Osteoblast (primary cell): ENCODE data around the gene TMEM17. TPM values are rescaled to one million over a fixed set of nuclear protein-coding genes. Genes with fewer than 3 reads are reported as not detected.

Experiments
- DNase-seq: peaks from one replicate; pipeline ENCODE4 v3.0.0; 2011; ENCODE audit warnings: low spot score, mixed read lengths; ENCODE audit not compliant: insufficient read length; ENCODE audit errors: missing footprints
- H2AFZ ChIP-seq: 2 replicates; pipeline ENCODE4 v1.6.0; 2011; ENCODE audit warnings: mild to moderate bottlenecking, low read length
- H3K27ac ChIP-seq: 2 replicates; pipeline ENCODE4 v1.5.1; 2011; ENCODE audit warnings: mild to moderate bottlenecking, low read depth, low read length, moderate library complexity
- H3K27me3 ChIP-seq: 2 replicates; pipeline ENCODE4 v1.6.0; 2012; ENCODE audit warnings: mild to moderate bottlenecking, control low read depth, inconsistent platforms, low read length, moderate library complexity; ENCODE audit not compliant: insufficient read depth
- H3K36me3 ChIP-seq: 2 replicates; pipeline ENCODE4 v1.5.1; 2011; ENCODE audit warnings: mild to moderate bottlenecking, low read length, control low read depth, moderate library complexity; ENCODE audit not compliant: insufficient read depth
- H3K4me1 ChIP-seq: 2 replicates; pipeline ENCODE4 v1.5.1; 2011; ENCODE audit warnings: mild to moderate bottlenecking, low read length, control low read depth, moderate library complexity; ENCODE audit not compliant: insufficient read depth
- H3K4me2 ChIP-seq: 2 replicates; pipeline ENCODE4 v1.6.0; 2011; ENCODE audit warnings: mild to moderate bottlenecking, low read length; ENCODE audit not compliant: insufficient read depth
- H3K4me3 ChIP-seq: fragments of 200-600 bp; sonication (generic); 3 replicates; pipeline ENCODE4 v1.5.1; 2012; ENCODE audit warnings: mild to moderate bottlenecking, low read length, inconsistent platforms; ENCODE audit not compliant: insufficient read depth
- H3K79me2 ChIP-seq: 2 replicates; pipeline ENCODE4 v1.6.0; 2012; ENCODE audit warnings: mild to moderate bottlenecking, low read length, control low read depth, inconsistent platforms; ENCODE audit not compliant: insufficient read depth
- H3K9me3 ChIP-seq: 2 replicates; pipeline ENCODE4 v1.5.1; 2011; ENCODE audit warnings: low read depth, low read length, control low read depth
- H4K20me1 ChIP-seq: 2 replicates; pipeline ENCODE4 v1.6.0; 2012; ENCODE audit warnings: mild to moderate bottlenecking, low read length, control low read depth; ENCODE audit not compliant: insufficient read depth
- total RNA-seq: library from RNA; depleted of rRNA; stranded (reverse); fragments of >200 nt; gene quantifications from 2 replicates; pipeline ENCODE4 v1.2.3, GENCODE V29; 2012
- TF ChIP-seq, protein P1 (sequence below): IDR thresholded peaks from 2 replicates; pipeline ENCODE4 v1.5.1; 2011; ENCODE audit warnings: mild to moderate bottlenecking, low read depth, low read length, moderate library complexity; ENCODE audit errors: extremely low read depth

TMEM17 gene, protein sequence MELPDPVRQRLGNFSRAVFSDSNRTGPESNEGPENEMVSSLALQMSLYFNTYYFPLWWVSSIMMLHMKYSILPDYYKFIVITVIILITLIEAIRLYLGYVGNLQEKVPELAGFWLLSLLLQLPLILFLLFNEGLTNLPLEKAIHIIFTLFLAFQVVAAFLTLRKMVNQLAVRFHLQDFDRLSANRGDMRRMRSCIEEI
- 2.9 and 3.3 TPM in 2 replicates for total RNA-seq

- Histone ChIP-seq H4K20me1 (no peaks in the 10 kb centered on the region), H3K27me3 (no peaks in the 10 kb centered on the region), H3K4me2 (peak within 1 kb of the TSS; percentile 95), H3K9me3 (no peaks in the 10 kb centered on the region), H3K27ac (peak within 1 kb of the TSS; percentile 83), H3K79me2 (no peaks in the 10 kb centered on the region), H3K4me1 (peaks cover 9% of the 10 kb centered on the region), H3K36me3 (no peaks in the 10 kb centered on the region), H2AFZ (peak within 1 kb of the TSS; percentile 95), H3K4me3 (peak within 1 kb of the TSS; percentile 87)
- DNase-seq, result peak; percentile 96
- TF ChIP-seq, protein P1, sequence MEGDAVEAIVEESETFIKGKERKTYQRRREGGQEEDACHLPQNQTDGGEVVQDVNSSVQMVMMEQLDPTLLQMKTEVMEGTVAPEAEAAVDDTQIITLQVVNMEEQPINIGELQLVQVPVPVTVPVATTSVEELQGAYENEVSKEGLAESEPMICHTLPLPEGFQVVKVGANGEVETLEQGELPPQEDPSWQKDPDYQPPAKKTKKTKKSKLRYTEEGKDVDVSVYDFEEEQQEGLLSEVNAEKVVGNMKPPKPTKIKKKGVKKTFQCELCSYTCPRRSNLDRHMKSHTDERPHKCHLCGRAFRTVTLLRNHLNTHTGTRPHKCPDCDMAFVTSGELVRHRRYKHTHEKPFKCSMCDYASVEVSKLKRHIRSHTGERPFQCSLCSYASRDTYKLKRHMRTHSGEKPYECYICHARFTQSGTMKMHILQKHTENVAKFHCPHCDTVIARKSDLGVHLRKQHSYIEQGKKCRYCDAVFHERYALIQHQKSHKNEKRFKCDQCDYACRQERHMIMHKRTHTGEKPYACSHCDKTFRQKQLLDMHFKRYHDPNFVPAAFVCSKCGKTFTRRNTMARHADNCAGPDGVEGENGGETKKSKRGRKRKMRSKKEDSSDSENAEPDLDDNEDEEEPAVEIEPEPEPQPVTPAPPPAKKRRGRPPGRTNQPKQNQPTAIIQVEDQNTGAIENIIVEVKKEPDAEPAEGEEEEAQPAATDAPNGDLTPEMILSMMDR, result no peak
Measured at GRCh38 chr2:62505750-62506420, at the start of gene TMEM17. TMEM17 (minus strand) TSS chr2:62506195; CDS start chr2:62506129, 66 bp downstream.

GRCh38 chr2:62554440-62554839 lies 48.4 kb upstream of the TMEM17 start:
- H3K27me3 ChIP-seq, result no peaks in the 10 kb centered on the region
- H3K79me2 ChIP-seq, result no peaks in the 10 kb centered on the region
- no peaks in the 10 kb centered on the region for H3K4me1 ChIP-seq
- H3K27ac ChIP-seq, result no peak overlapping the region
- no peaks in the 10 kb centered on the region for H3K9me3 ChIP-seq
- no peaks in the 10 kb centered on the region for H3K36me3 ChIP-seq
- no peak for DNase-seq
- H3K4me3 ChIP-seq, result no peak overlapping the region
- H4K20me1 ChIP-seq, result no peaks in the 10 kb centered on the region
- no peak overlapping the region for H2AFZ ChIP-seq
- TF ChIP-seq, protein P1, result no peak
- H3K4me2 ChIP-seq, result no peak overlapping the region

- no peak overlapping the region for H3K4me2 ChIP-seq
- DNase-seq, result no peak
Measured at GRCh38 chr2:62550461-62550860, 44.5 kb upstream of the TMEM17 start.

GRCh38 chr2:62547854-62548253 lies 41.9 kb upstream of the TMEM17 start:
- no peak overlapping the region for H3K27ac ChIP-seq
- no peaks in the 10 kb centered on the region for H3K36me3 ChIP-seq
- no peaks in the 10 kb centered on the region for H3K27me3 ChIP-seq
- H3K4me3 ChIP-seq, result no peak overlapping the region
- no peak overlapping the region for H2AFZ ChIP-seq
- TF ChIP-seq, protein P1, result no peak
- H3K4me2 ChIP-seq, result no peak overlapping the region
- no peaks in the 10 kb centered on the region for H3K79me2 ChIP-seq
- H3K4me1 ChIP-seq, result peaks cover 3% of the 10 kb centered on the region
- DNase-seq, result no peak
- no peaks in the 10 kb centered on the region for H4K20me1 ChIP-seq
- no peaks in the 10 kb centered on the region for H3K9me3 ChIP-seq

More at GRCh38 chr2:62550461-62550860, 44.5 kb upstream of the TMEM17 start:
- H4K20me1 ChIP-seq, result no peaks in the 10 kb centered on the region
- no peaks in the 10 kb centered on the region for H3K27me3 ChIP-seq
- H2AFZ ChIP-seq, result no peak overlapping the region
- TF ChIP-seq, protein P1, result no peak
- no peaks in the 10 kb centered on the region for H3K79me2 ChIP-seq
- H3K4me1 ChIP-seq, result peaks cover 3% of the 10 kb centered on the region
- H3K27ac ChIP-seq, result no peak overlapping the region
- no peaks in the 10 kb centered on the region for H3K36me3 ChIP-seq
- H3K9me3 ChIP-seq, result no peaks in the 10 kb centered on the region
- no peak overlapping the region for H3K4me3 ChIP-seq
